Fibroblast of skin of left biceps (primary cell): Measurements from ENCODE around the gene XIRP2.
"Not testable (repeated sequence)": the region's sequence is repeated elsewhere in the genome, so short reads cannot be mapped to it uniquely, and the experiment has no call there.

Experiments
- DNase-seq, 2 experiments: peaks; one replicate each; pipeline ENCODE4 v3.0.0-alpha.2; 2013; ENCODE audit warnings: low read depth in 2 of 2

Gene XIRP2

GRCh38 chr2:167192833-167193232 is 304.6 kb downstream of the XIRP2 start:
- no peak for DNase-seq

GRCh38 chr2:167196461-167197252 is 308.4 kb downstream of the XIRP2 start:
- peak in 1 of 2 experiments; percentile 52 for DNase-seq

GRCh38 chr2:167198009-167198408 is 309.7 kb downstream of the XIRP2 start:
- DNase-seq: no peak

DNA sequence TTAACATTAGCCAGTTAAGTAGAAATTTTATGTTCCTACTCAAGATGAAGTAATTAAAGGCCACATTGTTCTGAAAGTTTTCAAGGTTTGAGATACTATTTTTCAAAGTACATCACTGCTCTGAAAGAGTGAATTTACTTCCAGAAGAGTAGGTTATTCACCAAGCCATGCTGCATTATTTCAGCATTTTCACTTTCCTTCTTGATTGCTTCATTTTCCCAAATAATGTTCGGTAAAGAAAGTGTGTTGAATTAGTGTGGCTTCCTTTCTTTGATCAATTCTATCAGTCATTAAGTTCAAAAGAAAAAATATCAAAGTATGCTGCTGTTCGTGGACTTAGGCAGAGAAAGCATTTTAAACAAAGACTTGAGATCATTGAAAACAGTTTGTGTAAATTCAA is 310.3 kb downstream of the XIRP2 start:
- no peak for DNase-seq

DNA sequence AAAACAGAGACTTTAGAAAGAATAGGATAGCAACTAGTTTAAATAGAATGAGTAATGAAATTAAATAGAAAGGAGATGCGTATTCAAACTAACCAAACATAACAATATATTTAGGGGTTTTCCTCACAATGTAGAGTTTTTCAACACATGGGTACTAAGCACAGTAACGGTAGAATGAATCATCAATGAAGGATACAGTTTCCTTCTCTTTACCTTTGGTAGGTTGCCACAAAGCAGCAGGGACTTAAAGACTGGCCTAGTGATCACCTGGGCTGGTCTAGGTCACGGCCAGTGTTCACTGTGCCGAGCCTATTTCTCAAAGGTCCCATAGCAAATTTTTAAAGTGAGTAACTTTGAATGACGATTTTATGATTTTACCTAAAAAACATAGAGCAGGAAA is 311.7 kb downstream of the XIRP2 start:
- DNase-seq: no peak

DNA sequence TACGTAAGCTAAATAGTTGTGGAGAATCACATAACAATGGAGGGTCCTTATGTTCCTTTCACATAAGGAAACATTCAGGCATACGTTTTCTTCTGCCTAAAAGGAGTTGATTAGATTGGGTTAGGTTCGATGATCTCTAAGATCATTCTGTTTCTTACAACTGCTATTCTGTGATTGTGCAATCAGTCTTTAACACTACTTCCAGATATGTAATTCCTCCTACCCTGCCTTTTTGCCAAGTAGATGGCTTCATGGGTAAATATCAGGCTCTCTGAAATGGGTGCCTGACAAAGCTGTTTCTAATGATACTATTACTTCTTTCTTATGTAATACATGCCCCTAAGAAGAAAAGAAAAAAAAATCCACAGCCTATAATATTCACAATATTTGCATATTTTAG is 321.5 kb downstream of the XIRP2 start:
- no peak for DNase-seq

- no peak for DNase-seq
These were observed 323.9 kb downstream of the XIRP2 start for GRCh38 chr2:167212014-167212648.

DNA sequence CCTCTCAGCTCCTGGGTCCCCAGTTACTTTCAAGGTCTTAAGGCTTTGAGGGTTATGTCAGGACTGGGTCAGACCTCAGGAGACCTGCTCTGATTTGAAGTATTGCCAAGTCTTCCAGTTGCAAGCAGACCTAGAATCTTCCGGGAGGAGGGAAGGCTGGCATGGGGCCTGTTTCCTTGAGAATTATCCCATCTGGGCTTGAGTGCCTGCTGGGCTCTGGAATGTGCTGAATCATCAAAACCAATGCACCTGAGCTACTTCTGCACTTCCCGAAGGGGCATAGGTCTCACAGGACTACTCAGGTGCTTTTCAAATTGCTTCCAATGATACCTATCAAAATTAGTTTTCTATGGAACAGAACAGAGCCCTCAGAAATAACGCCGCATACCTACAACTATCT is 327.3 kb downstream of the XIRP2 start:
- no peak for DNase-seq

DNA sequence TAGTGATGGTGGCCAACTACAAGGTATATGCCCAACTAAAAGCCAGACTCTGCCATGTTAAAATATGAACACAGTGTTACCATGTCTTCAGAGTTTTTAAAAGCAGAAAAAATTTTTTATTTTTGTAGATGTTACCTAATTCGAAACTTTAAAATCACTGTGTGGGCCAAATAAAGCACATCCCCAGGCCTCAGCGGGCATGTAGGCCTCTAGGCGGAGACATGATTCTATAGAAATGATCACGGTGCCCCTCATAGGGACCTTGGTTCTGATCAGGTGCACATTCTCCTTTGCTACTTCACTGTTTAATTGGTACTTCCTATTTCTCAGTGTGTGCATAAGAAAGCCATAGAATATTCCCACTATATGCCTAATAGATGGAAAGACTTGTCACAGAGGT is 349.2 kb downstream of the XIRP2 start:
- no peak for DNase-seq

GRCh38 chr2:167240671-167241070 is 352.4 kb downstream of the XIRP2 start:
- no peak for DNase-seq

DNA sequence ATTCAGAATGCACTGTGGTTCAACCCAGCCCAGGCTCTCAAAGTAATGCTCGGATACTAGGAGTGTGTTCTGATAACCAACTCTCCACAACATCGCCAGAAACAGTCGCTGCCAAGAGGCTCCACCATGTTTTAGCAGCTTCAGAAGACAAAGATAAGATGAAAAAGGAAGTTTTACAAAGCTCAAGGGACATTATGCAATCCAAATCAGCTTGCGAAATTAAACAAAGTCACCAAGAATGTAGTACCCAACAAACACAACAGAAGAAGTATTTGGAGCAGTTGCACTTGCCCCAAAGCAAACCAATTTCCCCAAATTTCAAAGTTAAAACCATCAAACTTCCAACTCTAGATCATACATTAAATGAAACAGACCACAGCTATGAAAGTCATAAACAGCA is 360.9 kb downstream of the XIRP2 start:
- DNase-seq: no peak

DNA sequence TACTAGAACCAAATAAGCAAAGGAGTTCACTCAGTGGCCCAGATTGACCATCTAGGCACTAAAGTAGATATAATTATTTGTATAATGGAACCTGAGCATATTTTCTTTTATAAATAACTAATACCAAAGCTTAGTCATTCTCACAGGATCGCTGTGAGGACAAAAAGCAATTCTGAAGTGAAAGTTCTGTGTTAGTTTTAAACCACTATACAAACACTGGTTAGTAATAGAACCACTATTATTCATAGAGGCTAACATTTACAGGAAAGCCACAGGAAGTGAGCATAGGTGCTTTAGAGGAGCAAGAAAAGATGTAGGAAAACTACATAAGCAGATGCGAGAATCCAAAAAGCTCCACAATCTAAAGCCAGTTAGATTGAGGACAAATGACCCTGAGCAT is 364.7 kb downstream of the XIRP2 start:
- DNase-seq: no peak

- no peak for DNase-seq
These were observed 366.4 kb downstream of the XIRP2 start for GRCh38 chr2:167254721-167255120.

DNA sequence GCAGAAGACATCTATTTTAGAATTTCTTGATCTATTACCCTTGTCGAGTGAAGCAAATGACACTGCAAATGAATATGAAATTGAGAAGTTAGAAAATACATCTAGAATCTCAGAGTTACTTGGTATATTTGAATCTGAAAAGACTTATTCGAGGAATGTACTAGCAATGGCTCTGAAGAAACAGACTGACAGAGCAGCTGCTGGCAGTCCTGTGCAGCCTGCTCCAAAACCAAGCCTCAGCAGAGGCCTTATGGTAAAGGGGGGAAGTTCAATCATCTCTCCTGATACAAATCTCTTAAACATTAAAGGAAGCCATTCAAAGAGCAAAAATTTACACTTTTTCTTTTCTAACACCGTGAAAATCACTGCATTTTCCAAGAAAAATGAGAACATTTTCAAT is 370.4 kb downstream of the XIRP2 start:
- no peak for DNase-seq

- no peak for DNase-seq
These were observed 376.1 kb downstream of the XIRP2 start for GRCh38 chr2:167264380-167264779.

DNA sequence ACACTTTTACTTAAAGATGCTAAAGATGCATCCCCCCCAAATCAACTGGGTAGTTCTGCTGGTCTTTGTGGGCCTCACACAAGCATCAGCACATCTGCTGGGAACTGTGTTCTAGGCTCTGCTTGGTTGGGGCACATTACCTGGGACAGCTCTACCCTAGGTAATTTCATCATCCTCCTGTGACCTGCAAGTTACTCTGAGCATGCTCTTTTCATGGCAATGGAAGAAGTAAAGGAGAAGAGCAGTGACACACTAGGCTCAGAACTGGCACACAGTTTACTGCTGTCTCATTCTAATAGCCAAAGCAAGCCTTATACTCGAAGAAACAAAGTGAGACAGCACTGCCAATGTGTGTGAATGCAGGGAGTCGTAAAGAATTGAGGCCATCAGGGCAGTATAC is 376.7 kb downstream of the XIRP2 start:
- no peak for DNase-seq

DNA sequence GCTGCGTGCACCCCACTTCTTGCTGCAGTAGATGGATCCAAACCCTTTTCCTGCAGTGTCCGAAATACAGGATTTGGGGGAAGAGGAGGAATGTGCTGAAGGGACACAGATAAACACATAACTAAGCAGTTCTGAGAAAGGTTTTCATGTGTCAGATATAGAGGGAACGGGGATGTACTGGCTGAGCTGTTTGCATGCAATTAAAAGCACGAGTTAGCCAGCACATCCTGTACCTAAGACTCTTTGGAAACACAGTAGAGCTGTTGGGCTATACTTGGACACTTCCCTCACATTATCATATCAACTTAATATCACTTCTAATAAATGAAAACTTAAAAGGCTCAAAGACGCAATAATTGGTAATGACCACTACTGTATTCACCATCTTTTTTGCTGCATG is 377.4 kb downstream of the XIRP2 start:
- no peak for DNase-seq

DNA sequence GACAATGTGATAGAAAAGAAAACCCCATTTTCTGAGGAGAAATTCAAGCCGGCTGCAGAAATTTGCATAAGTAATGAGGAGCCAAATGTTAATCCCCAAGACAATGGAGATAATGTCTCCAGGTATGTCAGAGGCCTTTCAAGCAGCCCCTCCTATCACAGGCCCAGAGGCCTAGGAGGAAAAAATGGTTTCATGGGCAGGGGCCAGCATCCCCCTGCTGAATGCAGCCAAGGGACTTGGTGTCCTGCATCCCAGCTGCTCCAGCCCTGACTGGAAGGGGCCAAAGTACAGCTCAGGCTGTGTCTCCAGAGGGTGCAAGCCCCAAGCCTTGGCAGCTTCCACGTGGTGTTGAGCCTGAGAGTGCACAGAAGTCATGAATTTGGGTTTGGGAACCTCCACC is 380.0 kb downstream of the XIRP2 start:
- DNase-seq: not testable (repeated sequence)

DNA sequence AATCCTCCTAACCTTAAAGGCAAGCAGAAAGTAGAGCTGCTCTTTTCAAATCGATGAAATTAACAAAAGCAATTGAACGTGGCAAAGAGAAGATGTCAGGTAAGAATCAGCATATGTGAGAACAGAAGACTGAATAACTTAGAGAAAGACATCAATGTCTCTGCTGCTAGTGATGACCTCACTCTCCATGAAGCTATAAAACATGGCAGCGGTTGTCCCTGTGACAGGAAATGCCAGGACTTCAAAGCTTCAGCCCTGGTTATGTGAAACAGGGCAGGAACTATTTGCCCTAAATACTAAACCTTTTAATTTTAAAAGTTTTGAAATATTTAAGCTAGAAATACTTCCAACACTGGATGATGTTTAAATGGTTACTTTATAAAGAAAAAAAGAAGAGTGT is 383.7 kb downstream of the XIRP2 start:
- no peak for DNase-seq

GRCh38 chr2:167275046-167275445 is 386.8 kb downstream of the XIRP2 start:
- no peak for DNase-seq

DNA sequence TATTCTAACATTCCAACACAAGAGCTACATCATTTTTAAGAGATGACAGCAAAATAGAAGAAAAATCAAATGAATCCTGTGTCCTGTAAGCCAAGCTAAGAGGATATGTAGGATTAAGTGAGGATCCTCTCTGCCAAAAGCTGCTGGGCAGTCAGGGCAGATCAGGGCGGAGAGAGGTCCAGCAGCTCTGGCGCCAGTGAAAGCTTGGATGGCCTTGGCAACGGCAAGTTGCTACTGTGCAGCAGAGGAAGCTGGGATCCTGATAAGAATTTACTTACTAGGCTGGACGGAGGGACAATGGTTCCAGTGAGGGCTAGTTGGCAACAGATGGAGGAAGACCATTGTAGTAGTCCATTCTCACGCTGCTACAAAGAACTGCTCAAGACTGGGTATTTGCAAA is 391.5 kb downstream of the XIRP2 start:
- DNase-seq: no peak

DNA sequence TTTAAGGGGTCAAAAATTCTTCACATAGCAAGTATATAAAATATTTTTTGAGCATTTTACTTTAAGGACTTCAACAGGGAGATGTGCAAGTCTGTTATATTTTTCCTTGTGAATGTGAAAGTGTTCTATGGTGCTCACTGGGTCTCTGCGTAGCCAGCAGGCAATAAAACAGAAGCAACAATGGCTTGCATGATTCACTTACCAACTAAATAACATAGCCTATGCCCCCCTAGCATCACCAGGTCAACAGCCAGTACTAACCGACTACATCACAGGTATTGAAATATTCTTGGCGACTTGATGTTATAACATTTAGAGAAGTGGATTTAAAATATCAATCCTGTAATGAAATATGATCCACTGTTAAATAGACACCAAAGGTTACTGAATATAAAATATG is 398.9 kb downstream of the XIRP2 start:
- DNase-seq: no peak

DNA sequence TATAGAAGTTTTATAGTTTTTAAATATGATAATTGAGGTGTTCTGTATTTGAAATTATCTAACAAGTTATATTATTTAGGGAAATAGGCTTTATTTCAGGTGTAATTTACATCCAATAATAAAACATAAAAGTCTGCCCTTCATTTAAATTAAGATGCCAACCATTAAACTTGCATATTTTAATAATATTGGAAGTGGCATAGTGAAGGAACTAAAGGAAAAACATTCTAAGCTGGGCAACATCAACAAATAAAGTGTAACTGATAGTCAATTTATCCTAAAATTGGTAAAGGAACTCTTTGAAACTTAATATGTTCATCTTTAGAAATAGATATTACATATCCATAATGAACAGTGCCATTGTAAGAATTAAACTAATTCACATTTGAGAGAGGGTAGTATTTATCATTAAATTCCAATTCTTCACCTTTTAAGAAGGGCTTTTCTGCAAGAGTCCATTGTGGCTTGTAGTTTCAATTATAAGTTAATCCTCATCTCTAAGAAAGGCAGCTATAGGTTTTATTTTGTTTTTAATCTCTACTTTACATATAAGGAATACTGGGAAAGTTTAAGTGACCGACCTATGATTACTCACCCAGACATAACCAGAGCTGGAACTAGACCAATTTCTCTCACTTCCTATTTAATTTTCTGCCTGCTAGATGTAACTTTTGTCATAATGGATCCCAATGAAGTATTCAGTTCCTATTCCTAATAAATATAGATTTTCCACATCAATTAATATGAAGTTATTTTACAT is 401.6 kb downstream of the XIRP2 start:
- DNase-seq: no peak
